Fibroblast of mammary gland (primary cell): ENCODE data around the gene ALOX5.
"Not testable (repeated sequence)": the region's sequence is repeated elsewhere in the genome, so short reads cannot be mapped to it uniquely, and the experiment has no call there.

Experiments
- DNase-seq: peaks from one replicate; pipeline ENCODE4 v3.0.0-alpha.2; 2010; ENCODE audit warnings: low read depth
- H3K4me3 ChIP-seq: 2 replicates; pipeline ENCODE4 v1.5.1; 2011; ENCODE audit warnings: low read depth, mild to moderate bottlenecking, low read length, moderate library complexity; ENCODE audit not compliant: control insufficient read depth
- CTCF ChIP-seq: conservative IDR thresholded peaks from 2 replicates; pipeline ENCODE4 v1.5.1; 2011; ENCODE audit warnings: low read depth, low read length, inconsistent platforms; ENCODE audit not compliant: control insufficient read depth, insufficient read depth

The ALOX5 gene

GRCh38 chr10:45383682-45384330 is 9.8 kb downstream of the ALOX5 start:
- TF ChIP-seq CTCF, result no peak
- DNase-seq, result no peak
- H3K4me3 ChIP-seq, result no peak overlapping the region

- no peak for DNase-seq
- no peak overlapping the region for H3K4me3 ChIP-seq
- TF ChIP-seq CTCF, result no peak
Observed at GRCh38 chr10:45386657-45387056, 12.6 kb downstream of the ALOX5 start.

- H3K4me3 ChIP-seq, result no peak overlapping the region
- DNase-seq, result no peak
- no peak for TF ChIP-seq CTCF
Observed at GRCh38 chr10:45387096-45387893, 13.3 kb downstream of the ALOX5 start.

- not testable (repeated sequence) for H3K4me3 ChIP-seq, DNase-seq
Observed at GRCh38 chr10:45389671-45390070, 15.7 kb downstream of the ALOX5 start.

GRCh38 chr10:45391636-45392035 is 17.6 kb downstream of the ALOX5 start:
- H3K4me3 ChIP-seq, DNase-seq: not testable (repeated sequence)

GRCh38 chr10:45395554-45395953 is 21.5 kb downstream of the ALOX5 start:
- H3K4me3 ChIP-seq, result no peak overlapping the region
- no peak for DNase-seq
- no peak for TF ChIP-seq CTCF

GRCh38 chr10:45398595-45398994 is 24.6 kb downstream of the ALOX5 start:
- no peak for TF ChIP-seq CTCF
- H3K4me3 ChIP-seq, result no peak overlapping the region
- DNase-seq, result no peak
